ENCODE data around the gene PPP1R16B. TPM values are rescaled to one million over a fixed set of nuclear protein-coding genes. Genes with fewer than 3 reads are reported as not detected.

Gene PPP1R16B
- polyA plus RNA-seq, 2 of the 4 experiments (the other 2 are of a cell fraction): 0.17 to 0.31 TPM

- CTCF ChIA-PET: interaction anchor here (1.2 to 1.4 kb wide), 2 partner anchors 82 to 223 kb away, joined by 3 read pairs; no protein-coding TSS in a partner anchor
- WGBS (ENCODE audit: missing lambda C conversion rate): 74% methylated on average over 15 of the region's 15 CpGs
These were observed 67.1 kb downstream of the PPP1R16B start for GRCh38 chr20:38872491-38873049.

GRCh38 chr20:38873050-38873581, 67.6 kb downstream of the PPP1R16B start:
- no peak for TF ChIP-seq HEYL (CRISPR knock-in tag; IDR thresholded peaks at IDR 0.05)
- TF ChIP-seq RARB (CRISPR knock-in tag; IDR thresholded peaks at IDR 0.05): no peak
- TF ChIP-seq EP300 (IDR thresholded peaks at IDR 0.05): no peak
- no peak for TF ChIP-seq NFE2L2 (conservative IDR thresholded peaks at IDR 0.05; ENCODE audit: low read length)
- no peak for TF ChIP-seq HMGXB4 (CRISPR knock-in tag; IDR thresholded peaks at IDR 0.05; ENCODE audit: borderline replicate concordance)
- TF ChIP-seq RNF2 (IDR thresholded peaks at IDR 0.05; ENCODE audit: borderline replicate concordance, low read depth): no peak
- no peak for TF ChIP-seq SMC3 (IDR thresholded peaks at IDR 0.05)
- TF ChIP-seq USF2 (IDR thresholded peaks at IDR 0.05): no peak
- TF ChIP-seq MAFK (IDR thresholded peaks at IDR 0.05; ENCODE audit: partially characterized antibody): no peak
- TF ChIP-seq PHF8 (IDR thresholded peaks at IDR 0.05; ENCODE audit: borderline replicate concordance, low read depth): no peak
- TF ChIP-seq CEBPB (IDR thresholded peaks at IDR 0.05): no peak
- H3K9me3 ChIP-seq: no peaks in the 10 kb centered on the region
- ATAC-seq: no peak
- no peak overlapping the region for H3K4me3 ChIP-seq
- no peak for FAIRE-seq
- CTCF ChIA-PET: interaction anchor here (0.8 to 1.4 kb wide), 4 partner anchors 17 to 224 kb away, joined by 3 read pairs; no protein-coding TSS in a partner anchor
- no peak overlapping the region for H3K27ac ChIP-seq
- POLR2A ChIA-PET: no interaction called here
- 92% methylated on average over 12 of the region's 12 CpGs for WGBS (ENCODE audit: missing lambda C conversion rate)
- H3K4me1 ChIP-seq: peaks cover 32% of the 10 kb centered on the region
- DNase-seq (ENCODE audit: low read depth in 1 of 2, low spot score in 1 of 2): no peak
- H3K4me2 ChIP-seq: no peak overlapping the region

More at GRCh38 chr20:38872491-38873049, 67.1 kb downstream of the PPP1R16B start:
- Histone ChIP-seq H3K4me3 (no peak overlapping the region), H3K4me2 (peak overlapping the region; percentile 52; the same call in 2 of the 3 replicates), H3K27ac (no peak overlapping the region), H3K9me3 (no peaks in the 10 kb centered on the region), H3K4me1 (peaks cover 32% of the 10 kb centered on the region)
- FAIRE-seq (no peak), DNase-seq (ENCODE audit: low read depth in 1 of 2, low spot score in 1 of 2) (no peak), ATAC-seq (no peak; a peak in 1 of 6 replicates)
- TF ChIP-seq EHMT2 (IDR thresholded peaks at IDR 0.05; ENCODE audit: low read depth): no peak
- TF ChIP-seq MAFK (IDR thresholded peaks at IDR 0.05; ENCODE audit: partially characterized antibody): peak; percentile 9
- POLR2A ChIA-PET: no interaction called here

GRCh38 chr20:38874460-38875174, 69.1 kb downstream of the PPP1R16B start:
- CTCF ChIA-PET: interaction anchor here (0.7 to 2.6 kb wide), 3 partner anchors 18 to 227 kb away, joined by 4 to 14 read pairs (median 4); no protein-coding TSS in a partner anchor
- ATAC-seq (no peak), FAIRE-seq (no peak), DNase-seq (ENCODE audit: low read depth in 1 of 2, low spot score in 1 of 2) (no peak)
- TF ChIP-seq RFX5 (IDR thresholded peaks at IDR 0.05) (no peak), JUN (IDR thresholded peaks at IDR 0.05) (no peak), ESRRA (IDR thresholded peaks at IDR 0.05; ENCODE audit: borderline replicate concordance, low read length) (no peak), POLR2AphosphoS2 (conservative IDR thresholded peaks at IDR 0.05; ENCODE audit: low read length) (no peak)
- H3K4me1 ChIP-seq: peaks cover 32% of the 10 kb centered on the region
- WGBS (ENCODE audit: missing lambda C conversion rate): 73% methylated on average over 4 of the region's 4 CpGs
- no peaks in the 10 kb centered on the region for H3K9me3 ChIP-seq
- no peak overlapping the region for H3K27ac ChIP-seq
- POLR2A ChIA-PET: no interaction called here
- no peak overlapping the region for H3K4me3 ChIP-seq
- H3K4me2 ChIP-seq: no peak overlapping the region

Measured in A549 (cell line).